Loucy (cell line): Measurements from ENCODE around the gene PORCN.

Source experiments
- EZH2phosphoT487 ChIP-seq: fragments of 200-600 bp; IDR thresholded peaks from 2 replicates; pipeline ENCODE4 v1.6.1; 2018; ENCODE audit warnings: antibody characterized with exemption, mild to moderate bottlenecking, moderate library complexity, borderline replicate concordance
- TF ChIP-seq, protein P1 (sequence below): fragments of 200-600 bp; sonication (generic); conservative IDR thresholded peaks from 2 replicates; pipeline ENCODE4 v1.5.1; 2014; ENCODE audit warnings: mild to moderate bottlenecking, antibody characterized with exemption, low read length

DNA sequence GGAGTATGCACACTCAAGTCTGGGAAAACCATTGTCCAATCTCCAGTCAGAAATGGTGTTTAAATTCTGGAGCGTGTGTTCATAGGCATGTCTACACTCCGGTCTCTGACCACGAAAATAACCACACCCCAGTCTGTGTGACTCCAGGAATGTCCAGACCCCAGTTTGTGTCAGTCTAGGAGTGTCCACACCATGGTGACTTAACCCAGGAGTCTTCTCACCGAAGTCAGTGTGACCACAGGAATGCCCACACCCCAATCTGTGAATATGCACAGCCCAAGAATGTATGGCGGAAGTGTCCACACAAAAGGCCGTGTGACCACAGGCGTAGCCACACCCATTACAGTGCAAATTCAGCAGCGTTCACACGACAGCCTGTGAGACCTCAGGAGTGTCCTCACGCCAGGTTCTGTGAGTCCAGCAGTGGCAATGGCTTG, 21.4 kb upstream of the PORCN start:
- TF ChIP-seq EZH2phosphoT487 = no peak
- TF ChIP-seq, protein P1, sequence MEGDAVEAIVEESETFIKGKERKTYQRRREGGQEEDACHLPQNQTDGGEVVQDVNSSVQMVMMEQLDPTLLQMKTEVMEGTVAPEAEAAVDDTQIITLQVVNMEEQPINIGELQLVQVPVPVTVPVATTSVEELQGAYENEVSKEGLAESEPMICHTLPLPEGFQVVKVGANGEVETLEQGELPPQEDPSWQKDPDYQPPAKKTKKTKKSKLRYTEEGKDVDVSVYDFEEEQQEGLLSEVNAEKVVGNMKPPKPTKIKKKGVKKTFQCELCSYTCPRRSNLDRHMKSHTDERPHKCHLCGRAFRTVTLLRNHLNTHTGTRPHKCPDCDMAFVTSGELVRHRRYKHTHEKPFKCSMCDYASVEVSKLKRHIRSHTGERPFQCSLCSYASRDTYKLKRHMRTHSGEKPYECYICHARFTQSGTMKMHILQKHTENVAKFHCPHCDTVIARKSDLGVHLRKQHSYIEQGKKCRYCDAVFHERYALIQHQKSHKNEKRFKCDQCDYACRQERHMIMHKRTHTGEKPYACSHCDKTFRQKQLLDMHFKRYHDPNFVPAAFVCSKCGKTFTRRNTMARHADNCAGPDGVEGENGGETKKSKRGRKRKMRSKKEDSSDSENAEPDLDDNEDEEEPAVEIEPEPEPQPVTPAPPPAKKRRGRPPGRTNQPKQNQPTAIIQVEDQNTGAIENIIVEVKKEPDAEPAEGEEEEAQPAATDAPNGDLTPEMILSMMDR = no peak
